WERI-Rb-1 (cell line): ENCODE results near the gene GAREM1.

ENCODE experiments used
- DNase-seq: peaks from one replicate; pipeline ENCODE4 v3.0.0-alpha.2; 2020
- H3K27ac ChIP-seq: fragments of 250-450 bp; sonication (Bioruptor Pico); 2 replicates; pipeline ENCODE4 v1.5.1; 2020; ENCODE audit warnings: mild to moderate bottlenecking, moderate library complexity
- H3K27me3 ChIP-seq: fragments of 250-450 bp; sonication (Bioruptor Pico); 2 replicates; pipeline ENCODE4 v1.5.1; 2021; ENCODE audit warnings: mild to moderate bottlenecking, low read depth, moderate library complexity; ENCODE audit not compliant: insufficient read depth, severe bottlenecking
- H3K36me3 ChIP-seq: fragments of 250-450 bp; sonication (Bioruptor Pico); 2 replicates; pipeline ENCODE4 v1.5.1; 2020; ENCODE audit warnings: mild to moderate bottlenecking, moderate library complexity
- H3K4me3 ChIP-seq: 2 replicates; pipeline ENCODE4 v1.5.1; 2011; ENCODE audit warnings: low read depth, mild to moderate bottlenecking, control low read depth, low read length
- H3K9me3 ChIP-seq: fragments of 250-450 bp; sonication (Bioruptor Pico); 2 replicates; pipeline ENCODE4 v1.5.1; 2021; ENCODE audit warnings: mild to moderate bottlenecking, moderate library complexity; ENCODE audit not compliant: severe bottlenecking
- CTCF ChIP-seq: IDR thresholded peaks from 2 replicates; pipeline ENCODE4 v1.5.1; 2011; ENCODE audit warnings: low read depth, mild to moderate bottlenecking, control low read depth, inconsistent platforms, low read length

Gene GAREM1

GRCh38 chr18:32371384-32371783, 99.3 kb downstream of the GAREM1 start:
- DNase-seq = no peak
- TF ChIP-seq CTCF = no peak
- Histone ChIP-seq H3K4me3 (no peak overlapping the region), H3K9me3 (no peaks in the 10 kb centered on the region), H3K27me3 (peaks cover 28% of the 10 kb centered on the region), H3K27ac (no peak overlapping the region), H3K36me3 (no peaks in the 10 kb centered on the region)

GRCh38 chr18:32368991-32369390, 101.7 kb downstream of the GAREM1 start:
- Histone ChIP-seq H3K4me3 (no peak overlapping the region), H3K27me3 (peaks cover 27% of the 10 kb centered on the region), H3K9me3 (no peaks in the 10 kb centered on the region), H3K27ac (no peak overlapping the region), H3K36me3 (no peaks in the 10 kb centered on the region)
- no peak for TF ChIP-seq CTCF
- DNase-seq = no peak

GRCh38 chr18:32368170-32368569, 102.5 kb downstream of the GAREM1 start:
- Histone ChIP-seq H3K9me3 (no peaks in the 10 kb centered on the region), H3K4me3 (no peak overlapping the region), H3K27ac (no peak overlapping the region), H3K27me3 (peaks cover 24% of the 10 kb centered on the region), H3K36me3 (no peaks in the 10 kb centered on the region)
- no peak for TF ChIP-seq CTCF
- DNase-seq = no peak

GRCh38 chr18:32366586-32367538, 103.8 kb downstream of the GAREM1 start:
- H3K36me3 ChIP-seq = no peaks in the 10 kb centered on the region
- TF ChIP-seq CTCF = no peak
- H3K9me3 ChIP-seq = no peaks in the 10 kb centered on the region
- no peak overlapping the region for H3K4me3 ChIP-seq
- no peak for DNase-seq
- H3K27me3 ChIP-seq = peaks cover 22% of the 10 kb centered on the region
- H3K27ac ChIP-seq = no peak overlapping the region

GRCh38 chr18:32362484-32362883, 108.2 kb downstream of the GAREM1 start:
- no peak for DNase-seq
- Histone ChIP-seq H3K9me3 (no peaks in the 10 kb centered on the region), H3K27ac (no peak overlapping the region), H3K27me3 (peaks cover 27% of the 10 kb centered on the region), H3K4me3 (no peak overlapping the region), H3K36me3 (no peaks in the 10 kb centered on the region)
- TF ChIP-seq CTCF = no peak
